SK-N-SH treated with all-trans-retinoic acid at 6 μM for 48 hours (cell line): ENCODE data around the gene TMEM138.

Experiments used
- ATAC-seq: fragments of 200-7000 bp; cut with Tn5 transposase; 3 replicates; pipeline ENCODE4 v1.9.1; 2020; ENCODE audit warnings: mild to moderate bottlenecking, moderate library complexity
- ARNTL ChIP-seq: fragments of 450-650 bp; formaldehyde crosslinking; IDR thresholded peaks from 2 replicates; pipeline ENCODE4 v1.5.0; 2020; ENCODE audit warnings: low read depth, mild to moderate bottlenecking, moderate library complexity, borderline replicate concordance
- CSDC2 ChIP-seq: fragments of 250-450 bp; sonication (Bioruptor Pico); IDR thresholded peaks from 2 replicates; pipeline ENCODE4 v1.5.0; 2020; ENCODE audit warnings: mild to moderate bottlenecking, moderate library complexity
- CSRNP3 ChIP-seq: fragments of 250-450 bp; sonication (Bioruptor Pico); IDR thresholded peaks from 2 replicates; pipeline ENCODE4 v1.5.1; 2021; ENCODE audit warnings: mild to moderate bottlenecking, moderate library complexity
- ESRRG ChIP-seq: fragments of 250-450 bp; sonication (Bioruptor Pico); IDR thresholded peaks from 2 replicates; pipeline ENCODE4 v1.6.1; 2021; ENCODE audit warnings: mild to moderate bottlenecking
- ISL1 ChIP-seq: fragments of 250-450 bp; sonication (Bioruptor Pico); IDR thresholded peaks from 2 replicates; pipeline ENCODE4 v2.1.2; 2022; ENCODE audit warnings: mild to moderate bottlenecking, moderate library complexity
- OSR1 ChIP-seq: fragments of 250-450 bp; sonication (Bioruptor Pico); IDR thresholded peaks from 2 replicates; pipeline ENCODE4 v1.8.0; 2022; ENCODE audit warnings: moderate library complexity, mild to moderate bottlenecking, inconsistent platforms
- PATZ1 ChIP-seq: fragments of 250-450 bp; sonication (Bioruptor Pico); IDR thresholded peaks from 2 replicates; pipeline ENCODE4 v1.8.0; 2020; ENCODE audit warnings: mild to moderate bottlenecking, moderate library complexity, borderline replicate concordance
- PPARA ChIP-seq: fragments of 250-450 bp; sonication (Bioruptor Pico); IDR thresholded peaks from 2 replicates; pipeline ENCODE4 v1.5.0; 2020; ENCODE audit warnings: mild to moderate bottlenecking, borderline replicate concordance
- RARB ChIP-seq: fragments of 250-450 bp; sonication (Bioruptor Pico); IDR thresholded peaks from 2 replicates; pipeline ENCODE4 v1.8.0; 2021; ENCODE audit warnings: mild to moderate bottlenecking, moderate library complexity
- SNAI2 ChIP-seq: fragments of 250-450 bp; sonication (Bioruptor Pico); IDR thresholded peaks from 2 replicates; pipeline ENCODE4 v1.5.0; 2020; ENCODE audit warnings: mild to moderate bottlenecking, moderate library complexity
- TCF4 ChIP-seq: fragments of 250-450 bp; sonication (Bioruptor Pico); IDR thresholded peaks from 2 replicates; pipeline ENCODE4 v1.8.0; 2021; ENCODE audit warnings: mild to moderate bottlenecking, moderate library complexity, borderline replicate concordance
- TOX ChIP-seq: fragments of 250-450 bp; sonication (Bioruptor Pico); IDR thresholded peaks from 2 replicates; pipeline ENCODE4 v1.8.0; 2021; ENCODE audit warnings: mild to moderate bottlenecking, moderate library complexity, borderline replicate concordance
- TSHZ2 ChIP-seq: fragments of 250-450 bp; sonication (Bioruptor Pico); IDR thresholded peaks from 2 replicates; pipeline ENCODE4 v1.5.0; 2020; ENCODE audit warnings: mild to moderate bottlenecking, moderate library complexity
- ZFP3 ChIP-seq: fragments of 250-450 bp; sonication (Bioruptor Pico); IDR thresholded peaks from 2 replicates; pipeline ENCODE4 v1.5.0; 2020; ENCODE audit warnings: mild to moderate bottlenecking, moderate library complexity
- ZFP30 ChIP-seq: fragments of 450-650 bp; formaldehyde crosslinking; IDR thresholded peaks from 2 replicates; pipeline ENCODE4 v1.5.0; 2022; ENCODE audit warnings: mild to moderate bottlenecking, moderate library complexity
- ZNF70 ChIP-seq: fragments of 450-650 bp; formaldehyde crosslinking; IDR thresholded peaks from 2 replicates; pipeline ENCODE4 v1.5.0; 2020; ENCODE audit warnings: mild to moderate bottlenecking, moderate library complexity
- ZNF8 ChIP-seq: fragments of 450-650 bp; formaldehyde crosslinking; IDR thresholded peaks from 2 replicates; pipeline ENCODE4 v1.5.0; 2020; ENCODE audit warnings: mild to moderate bottlenecking, moderate library complexity
- TF ChIP-seq, protein P1 (sequence below): fragments of 250-450 bp; sonication (Bioruptor Pico); IDR thresholded peaks from 2 replicates; pipeline ENCODE4 v1.8.0; 2021; ENCODE audit warnings: low read depth, mild to moderate bottlenecking, moderate library complexity, borderline replicate concordance
- TF ChIP-seq, protein P2 (sequence below): fragments of 250-450 bp; sonication (Bioruptor Pico); IDR thresholded peaks from 2 replicates; pipeline ENCODE4 v1.5.1; 2020; ENCODE audit warnings: low read depth, mild to moderate bottlenecking, moderate library complexity

The TMEM138 gene

DNA sequence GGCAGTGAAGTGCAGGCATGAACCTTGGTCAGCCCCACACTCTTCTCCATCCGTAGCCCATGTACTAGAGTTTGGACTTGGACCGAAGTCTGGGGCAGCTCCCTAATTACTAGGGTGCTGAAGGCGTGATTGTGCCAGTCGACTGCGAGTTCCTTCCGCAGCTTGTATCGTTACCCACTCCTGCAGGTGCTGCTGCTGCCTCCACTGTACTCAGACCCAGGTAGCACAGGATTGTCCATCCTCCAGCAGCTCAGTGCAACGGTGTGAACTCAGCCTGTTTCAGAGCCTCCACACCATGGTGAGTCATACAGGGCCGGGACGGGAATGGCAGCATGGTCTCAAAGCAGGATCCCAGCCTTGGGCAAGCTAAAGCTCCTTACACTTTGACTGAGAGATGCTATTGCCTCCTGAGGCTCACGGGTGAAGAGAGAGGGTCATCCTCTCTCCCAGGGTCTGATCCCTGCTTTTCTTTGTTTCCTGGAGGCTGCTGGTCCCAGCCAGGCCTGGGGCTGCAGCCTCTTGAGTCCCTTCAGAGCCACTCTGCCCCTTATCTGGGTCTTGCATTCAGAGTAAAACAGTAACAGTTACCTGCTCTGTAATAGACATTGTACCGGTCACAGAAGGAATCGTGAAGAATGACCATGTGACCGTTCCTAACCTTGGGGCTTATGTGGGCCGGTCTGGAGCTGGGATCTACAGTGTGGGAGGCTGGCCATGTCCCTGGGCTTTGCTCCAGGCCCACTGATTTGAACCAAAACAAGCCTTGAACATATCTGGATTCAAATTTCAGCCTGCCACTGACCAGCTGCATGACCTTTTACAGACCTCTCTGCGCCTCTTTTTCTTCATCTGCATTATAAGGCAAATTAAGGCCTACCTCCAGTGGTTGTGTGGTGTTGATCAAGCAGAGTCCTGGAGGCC lies 27.5 kb upstream of the TMEM138 start:
- TF ChIP-seq PPARA (CRISPR knock-in tag) (no peak), SNAI2 (CRISPR knock-in tag) (no peak), CSRNP3 (CRISPR knock-in tag) (no peak), ISL1 (CRISPR knock-in tag) (no peak), TSHZ2 (no peak), CSDC2 (CRISPR knock-in tag) (no peak), ZNF8 (CRISPR knock-in tag) (no peak), RARB (CRISPR knock-in tag) (no peak), TOX (CRISPR knock-in tag) (no peak)
- TF ChIP-seq, protein P1, sequence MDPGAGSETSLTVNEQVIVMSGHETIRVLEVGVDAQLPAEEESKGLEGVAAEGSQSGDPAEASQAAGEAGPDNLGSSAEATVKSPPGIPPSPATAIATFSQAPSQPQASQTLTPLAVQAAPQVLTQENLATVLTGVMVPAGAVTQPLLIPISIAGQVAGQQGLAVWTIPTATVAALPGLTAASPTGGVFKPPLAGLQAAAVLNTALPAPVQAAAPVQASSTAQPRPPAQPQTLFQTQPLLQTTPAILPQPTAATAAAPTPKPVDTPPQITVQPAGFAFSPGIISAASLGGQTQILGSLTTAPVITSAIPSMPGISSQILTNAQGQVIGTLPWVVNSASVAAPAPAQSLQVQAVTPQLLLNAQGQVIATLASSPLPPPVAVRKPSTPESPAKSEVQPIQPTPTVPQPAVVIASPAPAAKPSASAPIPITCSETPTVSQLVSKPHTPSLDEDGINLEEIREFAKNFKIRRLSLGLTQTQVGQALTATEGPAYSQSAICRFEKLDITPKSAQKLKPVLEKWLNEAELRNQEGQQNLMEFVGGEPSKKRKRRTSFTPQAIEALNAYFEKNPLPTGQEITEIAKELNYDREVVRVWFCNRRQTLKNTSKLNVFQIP (CRISPR knock-in tag): no peak
- no peak for ATAC-seq

- ATAC-seq: no peak
- no peak for TF ChIP-seq OSR1 (CRISPR knock-in tag)
- no peak for TF ChIP-seq RARB (CRISPR knock-in tag)
- no peak for TF ChIP-seq ZFP30 (CRISPR knock-in tag)
- TF ChIP-seq ESRRG (CRISPR knock-in tag): no peak
These were observed 26.8 kb upstream of the TMEM138 start for GRCh38 chr11:61335355-61335710.

DNA sequence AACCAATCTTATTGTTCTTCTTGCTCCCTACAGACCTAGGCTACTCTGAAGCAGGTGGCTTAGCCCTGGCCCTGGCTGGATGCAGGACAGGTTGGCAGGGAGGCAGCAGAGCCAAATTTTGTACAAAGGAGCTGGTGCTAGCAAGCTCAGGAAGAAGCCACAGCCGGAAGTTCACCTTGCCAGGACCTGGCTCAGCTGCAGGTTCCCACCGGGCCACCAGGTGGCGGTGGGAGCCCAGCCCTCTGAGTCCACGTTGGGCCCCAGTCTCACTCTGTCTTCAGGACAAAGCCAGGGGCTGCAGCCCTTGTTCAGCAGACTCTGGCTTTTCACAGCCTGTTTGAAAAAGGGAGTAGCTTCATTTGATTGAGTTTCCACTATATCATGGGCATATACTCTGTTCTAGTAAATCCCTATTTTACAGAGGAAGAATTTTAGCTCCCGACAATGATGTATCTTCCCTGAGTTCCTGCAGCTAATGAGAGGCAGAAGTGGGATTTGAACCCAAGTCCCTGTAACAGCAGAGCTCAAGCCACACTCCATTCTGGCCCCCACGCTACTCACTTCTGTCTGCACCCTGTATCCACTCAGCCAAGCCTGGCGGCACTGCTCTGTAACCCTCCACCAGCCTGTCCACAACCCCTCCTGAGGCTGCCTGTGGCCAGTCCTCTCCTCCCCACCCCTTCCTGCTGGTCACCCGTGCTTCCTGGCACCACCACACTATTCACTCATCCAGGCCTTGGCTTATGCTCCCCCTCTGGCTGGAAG lies 25.8 kb upstream of the TMEM138 start:
- TF ChIP-seq ISL1 (CRISPR knock-in tag): no peak
- no peak for TF ChIP-seq PPARA (CRISPR knock-in tag)
- no peak for TF ChIP-seq ZNF8 (CRISPR knock-in tag)
- TF ChIP-seq ZFP30 (CRISPR knock-in tag): no peak
- no peak for TF ChIP-seq TOX (CRISPR knock-in tag)
- TF ChIP-seq TSHZ2: no peak
- TF ChIP-seq, protein P2, sequence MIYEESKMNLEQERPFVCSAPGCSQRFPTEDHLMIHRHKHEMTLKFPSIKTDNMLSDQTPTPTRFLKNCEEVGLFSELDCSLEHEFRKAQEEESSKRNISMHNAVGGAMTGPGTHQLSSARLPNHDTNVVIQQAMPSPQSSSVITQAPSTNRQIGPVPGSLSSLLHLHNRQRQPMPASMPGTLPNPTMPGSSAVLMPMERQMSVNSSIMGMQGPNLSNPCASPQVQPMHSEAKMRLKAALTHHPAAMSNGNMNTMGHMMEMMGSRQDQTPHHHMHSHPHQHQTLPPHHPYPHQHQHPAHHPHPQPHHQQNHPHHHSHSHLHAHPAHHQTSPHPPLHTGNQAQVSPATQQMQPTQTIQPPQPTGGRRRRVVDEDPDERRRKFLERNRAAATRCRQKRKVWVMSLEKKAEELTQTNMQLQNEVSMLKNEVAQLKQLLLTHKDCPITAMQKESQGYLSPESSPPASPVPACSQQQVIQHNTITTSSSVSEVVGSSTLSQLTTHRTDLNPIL (CRISPR knock-in tag): no peak
- no peak for TF ChIP-seq CSDC2 (CRISPR knock-in tag)
- TF ChIP-seq ZFP3: no peak
- TF ChIP-seq PATZ1 (CRISPR knock-in tag): no peak
- no peak for TF ChIP-seq SNAI2 (CRISPR knock-in tag)
- TF ChIP-seq CSRNP3 (CRISPR knock-in tag): no peak
- no peak for TF ChIP-seq ARNTL (CRISPR knock-in tag)
- no peak for TF ChIP-seq TCF4 (CRISPR knock-in tag)
- TF ChIP-seq ESRRG (CRISPR knock-in tag): no peak
- no peak for TF ChIP-seq ZNF70 (CRISPR knock-in tag)
- peak; percentile 73 for ATAC-seq
